HepG2 (cell line): ENCODE data around the gene DAGLB. TPM values are rescaled to one million over a fixed set of nuclear protein-coding genes. Genes with fewer than 3 reads are reported as not detected.

Experiments used
- ARID5B ChIP-seq: IDR thresholded peaks from 2 replicates; pipeline ENCODE4 v1.4.0; 2020; ENCODE audit warnings: mild to moderate bottlenecking, missing genetic modification reagents
- CBX2 ChIP-seq, 2 experiments: fragments of 200-600 bp in 1 of 2; sonication (generic); formaldehyde crosslinking in 1 of 2; IDR thresholded peaks; 2 replicates each; pipeline versions ENCODE4 v1.7.0 to v1.8.1; 2018 to 2022; ENCODE audit warnings: low read depth in 2 of 2, low read length in 1 of 2, mild to moderate bottlenecking in 1 of 2, missing genetic modification reagents in 1 of 2
- FOXM1 ChIP-seq: sonication (generic); formaldehyde crosslinking; IDR thresholded peaks from 2 replicates; pipeline ENCODE4 v1.5.0; 2020; ENCODE audit warnings: missing genetic modification reagents
- HHEX ChIP-seq: IDR thresholded peaks from 2 replicates; pipeline ENCODE4 v1.6.1; 2016; ENCODE audit warnings: control low read depth
- MXD3 ChIP-seq: IDR thresholded peaks from 2 replicates; pipeline ENCODE4 v1.6.1; 2016; ENCODE audit warnings: mild to moderate bottlenecking, missing biosample characterization, missing genetic modification reagents
- TFDP1 ChIP-seq: IDR thresholded peaks from 2 replicates; pipeline ENCODE4 v1.6.1; 2016; ENCODE audit warnings: missing compliant biosample characterization, missing genetic modification reagents, borderline replicate concordance
- ZBTB21 ChIP-seq: sonication (generic); formaldehyde crosslinking; IDR thresholded peaks from 2 replicates; pipeline ENCODE4 v1.4.0; 2020; ENCODE audit warnings: missing genetic modification reagents
- ZBTB25 ChIP-seq: IDR thresholded peaks from 2 replicates; pipeline ENCODE4 v1.6.1; 2018; ENCODE audit warnings: missing genetic modification reagents
- ZBTB3 ChIP-seq: sonication (generic); formaldehyde crosslinking; IDR thresholded peaks from 2 replicates; pipeline ENCODE4 v1.4.0; 2020; ENCODE audit warnings: low read depth, mild to moderate bottlenecking, moderate library complexity, missing genetic modification reagents, borderline replicate concordance
- ZBTB7B ChIP-seq: sonication (generic); formaldehyde crosslinking; IDR thresholded peaks from 2 replicates; pipeline ENCODE4 v1.4.0; 2020; ENCODE audit warnings: missing genetic modification reagents
- ZKSCAN1 ChIP-seq: fragments of 150-350 bp; IDR thresholded peaks from 2 replicates; pipeline ENCODE4 v1.6.1; 2014; ENCODE audit warnings: low read length
- ZNF639 ChIP-seq: conservative IDR thresholded peaks from 2 replicates; pipeline ENCODE4 v1.6.1; 2018; ENCODE audit warnings: missing genetic modification reagents
- ZNF7 ChIP-seq: IDR thresholded peaks from 2 replicates; pipeline ENCODE4 v1.6.1; 2016; ENCODE audit warnings: missing biosample characterization, missing genetic modification reagents
- ZNF790 ChIP-seq: sonication (generic); formaldehyde crosslinking; IDR thresholded peaks from 2 replicates; pipeline ENCODE4 v1.8.0; 2022; ENCODE audit warnings: missing genetic modification reagents, mild to moderate bottlenecking, borderline replicate concordance
- polyA plus RNA-seq, 8 experiments: library from polyadenylated mRNA; depleted of rRNA in 3 of 8; stranded (reverse) in 7 of 8; unstranded in 1 of 8; fragments of >200 nt; fragmentation: Illumina TruSeq in 4 of 8; extraction: Trizol in 4 of 8; gene quantifications; 2 replicates each; pipeline versions ENCODE4 v1.2.1 to v1.2.3, GENCODE V29; 2011 to 2016; ENCODE audit warnings: low read depth in 4 of 8, missing spikeins in 1 of 8, mixed read lengths in 1 of 8; ENCODE audit not compliant: insufficient read depth in 1 of 8
- total RNA-seq, 5 experiments: library from RNA; depleted of rRNA; stranded (reverse); fragments of >200 nt; fragmentation: Illumina TruSeq; extraction: Trizol; gene quantifications; 2 replicates each; pipeline ENCODE4 v1.2.3, GENCODE V29; 2016; ENCODE audit warnings: low read depth in 1 of 5
- TF ChIP-seq, protein P1 (sequence below): IDR thresholded peaks from 2 replicates; pipeline ENCODE4 v1.6.1; 2016; ENCODE audit warnings: mild to moderate bottlenecking
- TF ChIP-seq, protein P2 (sequence below): sonication (generic); formaldehyde crosslinking; IDR thresholded peaks from 2 replicates; pipeline ENCODE4 v1.5.0; 2020; ENCODE audit warnings: mild to moderate bottlenecking, missing genetic modification reagents

DAGLB gene
- total and polyA plus RNA-seq, 2 of the 13 experiments (the other 11 are each of a cell fraction or from before 2014, with no cell fraction given) = 7.9 to 9.8 TPM

DNA sequence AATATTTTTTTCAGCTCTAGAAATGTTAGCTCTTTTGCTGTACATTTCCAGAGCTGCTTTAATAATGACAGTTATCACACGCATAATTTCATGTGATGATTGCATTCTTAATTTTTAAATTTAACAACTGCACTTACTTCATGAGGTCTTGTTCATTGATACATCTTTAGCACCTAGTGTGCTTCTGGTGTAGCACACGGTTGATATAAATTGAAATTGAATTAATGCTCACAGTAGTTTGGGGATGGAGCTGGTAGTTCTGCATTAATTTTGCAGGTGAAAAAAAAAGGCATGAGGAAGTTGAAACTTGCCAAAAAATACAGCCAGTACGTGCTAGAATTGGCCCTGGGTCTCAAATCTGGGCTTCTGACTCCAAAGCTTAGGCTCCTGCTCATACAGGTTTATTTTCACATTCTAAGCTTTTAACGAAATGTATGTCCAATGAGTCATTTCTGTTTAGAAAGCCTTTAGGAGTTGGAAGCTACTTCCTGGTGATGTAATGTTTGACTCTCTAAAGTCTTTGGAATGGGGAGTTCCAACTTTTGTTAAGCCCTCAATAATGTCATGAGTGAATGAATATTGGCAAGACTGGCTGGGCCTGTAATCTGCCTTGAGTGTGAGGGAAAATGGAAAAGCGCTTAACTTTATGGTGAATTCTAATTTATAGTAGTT, 62.5 kb downstream of the DAGLB start (continued):
- TF ChIP-seq ZKSCAN1 = no peak
- no peak for TF ChIP-seq TFDP1 (CRISPR knock-in tag)
- TF ChIP-seq ZBTB25 (CRISPR knock-in tag) = no peak
- TF ChIP-seq MXD3 (CRISPR knock-in tag) = no peak
- TF ChIP-seq ZNF639 (CRISPR knock-in tag) = no peak
- TF ChIP-seq, protein P1, sequence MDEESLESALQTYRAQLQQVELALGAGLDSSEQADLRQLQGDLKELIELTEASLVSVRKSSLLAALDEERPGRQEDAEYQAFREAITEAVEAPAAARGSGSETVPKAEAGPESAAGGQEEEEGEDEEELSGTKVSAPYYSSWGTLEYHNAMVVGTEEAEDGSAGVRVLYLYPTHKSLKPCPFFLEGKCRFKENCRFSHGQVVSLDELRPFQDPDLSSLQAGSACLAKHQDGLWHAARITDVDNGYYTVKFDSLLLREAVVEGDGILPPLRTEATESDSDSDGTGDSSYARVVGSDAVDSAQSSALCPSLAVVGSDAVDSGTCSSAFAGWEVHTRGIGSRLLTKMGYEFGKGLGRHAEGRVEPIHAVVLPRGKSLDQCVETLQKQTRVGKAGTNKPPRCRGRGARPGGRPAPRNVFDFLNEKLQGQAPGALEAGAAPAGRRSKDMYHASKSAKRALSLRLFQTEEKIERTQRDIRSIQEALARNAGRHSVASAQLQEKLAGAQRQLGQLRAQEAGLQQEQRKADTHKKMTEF (CRISPR knock-in tag) = peak; percentile 60
- no peak for TF ChIP-seq ZBTB21 (CRISPR knock-in tag)
- TF ChIP-seq, protein P2, sequence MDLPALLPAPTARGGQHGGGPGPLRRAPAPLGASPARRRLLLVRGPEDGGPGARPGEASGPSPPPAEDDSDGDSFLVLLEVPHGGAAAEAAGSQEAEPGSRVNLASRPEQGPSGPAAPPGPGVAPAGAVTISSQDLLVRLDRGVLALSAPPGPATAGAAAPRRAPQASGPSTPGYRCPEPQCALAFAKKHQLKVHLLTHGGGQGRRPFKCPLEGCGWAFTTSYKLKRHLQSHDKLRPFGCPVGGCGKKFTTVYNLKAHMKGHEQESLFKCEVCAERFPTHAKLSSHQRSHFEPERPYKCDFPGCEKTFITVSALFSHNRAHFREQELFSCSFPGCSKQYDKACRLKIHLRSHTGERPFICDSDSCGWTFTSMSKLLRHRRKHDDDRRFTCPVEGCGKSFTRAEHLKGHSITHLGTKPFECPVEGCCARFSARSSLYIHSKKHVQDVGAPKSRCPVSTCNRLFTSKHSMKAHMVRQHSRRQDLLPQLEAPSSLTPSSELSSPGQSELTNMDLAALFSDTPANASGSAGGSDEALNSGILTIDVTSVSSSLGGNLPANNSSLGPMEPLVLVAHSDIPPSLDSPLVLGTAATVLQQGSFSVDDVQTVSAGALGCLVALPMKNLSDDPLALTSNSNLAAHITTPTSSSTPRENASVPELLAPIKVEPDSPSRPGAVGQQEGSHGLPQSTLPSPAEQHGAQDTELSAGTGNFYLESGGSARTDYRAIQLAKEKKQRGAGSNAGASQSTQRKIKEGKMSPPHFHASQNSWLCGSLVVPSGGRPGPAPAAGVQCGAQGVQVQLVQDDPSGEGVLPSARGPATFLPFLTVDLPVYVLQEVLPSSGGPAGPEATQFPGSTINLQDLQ = no peak
- TF ChIP-seq ZBTB7B (CRISPR knock-in tag) = no peak
- no peak for TF ChIP-seq CBX2 (IDR thresholded peaks at IDR 0.05; ENCODE audit: low read depth, low read length)
- no peak for TF ChIP-seq CBX2 (CRISPR knock-in tag; IDR thresholded peaks at IDR 0.05; ENCODE audit: low read depth)
- TF ChIP-seq ZBTB3 (CRISPR knock-in tag) = no peak
- TF ChIP-seq ZNF790 (CRISPR knock-in tag) = no peak
- peak; percentile 81 for TF ChIP-seq ARID5B (CRISPR knock-in tag)
- no peak for TF ChIP-seq HHEX (CRISPR knock-in tag)
- no peak for TF ChIP-seq ZNF7
- no peak for TF ChIP-seq FOXM1 (CRISPR knock-in tag)
